Subcutaneous abdominal adipose tissue (tissue), 5 donors: ENCODE measurements around the gene ZNF331.
A peak's percentile ranks its signal among the peaks of the same experiment; 100 is the strongest.

Experiments
- H3K27ac ChIP-seq: one replicate; pipeline ENCODE4 v1.7.0; 2013; ENCODE audit warnings: low read depth, mild to moderate bottlenecking, inconsistent platforms, low read length, moderate library complexity
- H3K27me3 ChIP-seq, 5 donors: one replicate each; pipeline ENCODE4 v1.7.0; 2013; ENCODE audit warnings: low read length in 5 of 5, inconsistent platforms in 1 of 5; ENCODE audit not compliant: control insufficient read depth in 5 of 5, insufficient read depth in 4 of 5
- H3K36me3 ChIP-seq, 5 donors: one replicate each; pipeline ENCODE4 v1.7.0; 2013; ENCODE audit warnings: low read length in 5 of 5; ENCODE audit not compliant: control insufficient read depth in 5 of 5, insufficient read depth in 5 of 5
- H3K4me1 ChIP-seq, 5 donors: one replicate each; pipeline ENCODE4 v1.7.0; 2013; ENCODE audit warnings: low read length in 5 of 5, mild to moderate bottlenecking in 3 of 5, moderate library complexity in 1 of 5; ENCODE audit not compliant: control insufficient read depth in 5 of 5, insufficient read depth in 5 of 5
- H3K4me3 ChIP-seq, 5 donors: one replicate each; pipeline ENCODE4 v1.7.0; 2013; ENCODE audit warnings: low read length in 5 of 5, low read depth in 1 of 5
- H3K9ac ChIP-seq, 5 donors: one replicate each; pipeline ENCODE4 v1.7.0; 2013; ENCODE audit warnings: low read length in 5 of 5, mild to moderate bottlenecking in 4 of 5, moderate library complexity in 3 of 5
- H3K9me3 ChIP-seq, 5 donors: one replicate each; pipeline ENCODE4 v1.7.0; 2013; ENCODE audit warnings: low read length in 5 of 5; ENCODE audit not compliant: control insufficient read depth in 5 of 5
- donor health status: healthy.
- donor health status: healthy.
- donor health status: healthy.
- donor health status: healthy.
- donor health status: healthy.

The ZNF331 gene

DNA sequence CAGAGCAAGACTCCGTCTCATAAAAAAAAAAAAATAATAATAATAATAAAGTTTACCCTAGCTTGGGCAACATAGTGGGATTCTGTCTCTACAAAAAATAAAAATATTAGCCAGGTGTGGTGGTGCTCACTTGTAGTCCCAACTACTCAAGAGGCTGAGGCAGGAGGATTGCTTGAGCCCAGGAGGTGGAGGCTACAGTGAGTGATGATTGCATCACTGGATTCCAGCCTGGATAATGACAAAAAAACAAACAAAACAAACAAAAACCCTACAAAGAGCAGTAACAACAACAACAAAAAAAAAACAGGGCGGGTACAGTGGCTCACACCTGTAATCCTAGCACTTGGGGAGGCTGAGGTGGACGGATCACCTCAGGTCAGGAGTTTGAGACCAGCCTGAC, 45.2 kb downstream of the ZNF331 start:
- Histone ChIP-seq H3K4me1 (no peaks in the 10 kb centered on the region), H3K27ac (no peak overlapping the region), H3K27me3 (no peaks in the 10 kb centered on the region), H3K9me3 (peaks cover 0 to 9% (median 0%) of the 10 kb centered on the region in 5 donors), H3K36me3 (peaks cover 0 to 8% (median 7%) of the 10 kb centered on the region in 5 donors), H3K9ac (no peak overlapping the region), H3K4me3 (no peak overlapping the region)

DNA sequence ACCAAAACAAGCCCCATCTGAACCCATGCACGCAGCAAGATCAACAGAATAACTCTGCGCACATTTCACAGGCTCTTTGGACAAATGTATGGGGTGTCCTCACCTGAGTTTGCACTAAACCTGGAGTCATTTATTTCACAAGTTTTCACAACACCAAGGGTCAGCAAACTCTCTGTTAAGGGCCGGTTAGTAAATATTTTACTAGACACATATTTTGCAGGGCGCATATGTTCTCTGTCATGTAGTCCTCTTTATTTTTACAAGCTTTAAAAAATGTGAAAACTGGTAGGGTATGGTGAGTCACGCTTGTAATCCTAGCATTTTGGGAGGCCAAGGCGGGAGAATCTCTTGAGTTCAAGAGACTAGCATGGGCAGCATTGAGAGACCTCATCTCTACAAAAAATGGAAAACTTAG, 48.3 kb downstream of the ZNF331 start:
- Histone ChIP-seq H3K36me3 (no peaks in the 10 kb centered on the region), H3K4me3 (no peak overlapping the region), H3K27me3 (no peaks in the 10 kb centered on the region), H3K9me3 (no peaks in the 10 kb centered on the region), H3K9ac (no peak overlapping the region), H3K27ac (no peak overlapping the region), H3K4me1 (no peaks in the 10 kb centered on the region)

DNA sequence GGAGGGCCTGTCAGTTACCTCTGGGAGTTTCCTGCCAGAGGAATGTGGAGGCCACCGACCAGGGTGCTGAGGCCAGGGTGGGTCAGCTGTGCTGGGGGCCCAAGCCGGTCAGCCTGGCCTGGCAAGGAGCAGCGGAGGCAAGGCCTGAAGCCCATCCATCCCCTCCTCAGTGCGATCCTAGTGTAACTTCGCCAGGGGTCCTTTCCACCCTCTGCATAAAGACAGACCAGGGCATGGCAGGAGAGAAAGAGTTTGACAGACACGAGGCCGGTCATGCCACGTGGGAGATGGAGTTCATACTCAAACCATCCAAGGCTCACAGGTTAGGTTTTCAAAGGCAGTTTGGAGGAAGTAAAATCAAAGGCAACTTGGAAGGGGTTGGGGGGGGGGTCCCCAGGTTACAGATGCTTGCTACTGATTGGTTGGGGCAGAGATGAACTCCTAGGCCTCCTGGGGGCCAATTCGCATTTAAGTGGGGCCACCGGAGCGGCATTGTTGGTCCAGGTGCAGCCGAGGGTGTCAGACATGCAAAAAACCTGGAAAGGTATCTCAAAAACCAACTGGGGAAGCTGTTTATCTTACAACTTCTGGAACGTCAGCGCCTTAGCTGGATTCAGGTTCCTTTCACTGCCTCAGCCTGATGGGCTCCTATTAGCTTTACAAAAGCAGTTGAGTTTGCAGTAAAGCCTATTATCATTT, 57.0 kb downstream of the ZNF331 start:
- no peak overlapping the region for H3K27ac ChIP-seq
- no peaks in the 10 kb centered on the region for H3K27me3 ChIP-seq
- H3K9me3 ChIP-seq = no peaks in the 10 kb centered on the region
- no peak overlapping the region for H3K4me3 ChIP-seq
- no peak overlapping the region for H3K9ac ChIP-seq
- no peaks in the 10 kb centered on the region for H3K36me3 ChIP-seq
- H3K4me1 ChIP-seq = peaks cover 0 to 12% (median 5%) of the 10 kb centered on the region in 5 donors

DNA sequence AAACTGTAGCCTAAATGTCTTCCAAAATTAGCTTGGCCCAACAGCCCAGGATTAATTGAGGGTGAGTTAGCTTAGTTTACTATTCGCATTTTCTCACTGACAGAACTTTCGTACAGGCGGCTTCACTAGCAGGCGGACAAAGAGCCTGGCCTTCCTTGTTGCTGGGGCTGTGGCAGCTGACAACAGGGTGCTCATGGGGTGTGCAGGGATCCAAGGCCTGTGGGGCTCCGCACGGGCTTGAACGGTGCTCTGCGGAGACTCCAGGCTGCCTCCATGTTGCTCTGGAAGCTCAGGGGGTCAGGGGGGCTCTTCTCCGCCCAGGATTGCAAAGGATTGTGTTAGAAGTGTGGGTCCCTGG, 57.5 kb downstream of the ZNF331 start:
- no peak overlapping the region for H3K4me3 ChIP-seq
- no peak overlapping the region for H3K9ac ChIP-seq
- no peak overlapping the region for H3K27ac ChIP-seq
- no peaks in the 10 kb centered on the region for H3K9me3 ChIP-seq
- H3K27me3 ChIP-seq = no peaks in the 10 kb centered on the region
- peaks cover 0 to 12% (median 5%) of the 10 kb centered on the region in 5 donors for H3K4me1 ChIP-seq
- no peaks in the 10 kb centered on the region for H3K36me3 ChIP-seq

DNA sequence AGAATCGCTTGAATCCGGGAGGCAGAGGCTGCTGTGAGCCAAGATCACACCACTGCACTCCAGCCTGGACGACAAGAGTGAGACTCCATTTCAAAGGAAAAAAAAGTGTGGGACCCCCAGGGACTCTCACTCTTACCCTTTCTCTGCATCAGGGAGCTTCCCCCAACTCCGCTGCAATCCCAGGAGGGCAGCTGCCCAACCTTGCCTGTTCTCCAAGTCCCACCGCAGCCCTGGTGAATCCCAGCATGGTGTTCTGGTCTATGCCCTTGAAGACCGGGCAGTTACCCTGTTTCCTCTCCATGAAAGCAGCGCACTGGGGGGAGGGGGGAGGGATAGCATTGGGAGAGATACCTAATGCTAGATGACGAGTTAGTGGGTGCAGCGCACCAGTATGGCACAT, 58.1 kb downstream of the ZNF331 start:
- Histone ChIP-seq H3K36me3 (no peaks in the 10 kb centered on the region), H3K4me3 (no peak overlapping the region), H3K27ac (no peak overlapping the region), H3K9me3 (peaks cover 0 to 2% (median 0%) of the 10 kb centered on the region in 5 donors), H3K4me1 (peaks cover 0 to 12% (median 5%) of the 10 kb centered on the region in 5 donors), H3K9ac (no peak overlapping the region), H3K27me3 (no peaks in the 10 kb centered on the region)

DNA sequence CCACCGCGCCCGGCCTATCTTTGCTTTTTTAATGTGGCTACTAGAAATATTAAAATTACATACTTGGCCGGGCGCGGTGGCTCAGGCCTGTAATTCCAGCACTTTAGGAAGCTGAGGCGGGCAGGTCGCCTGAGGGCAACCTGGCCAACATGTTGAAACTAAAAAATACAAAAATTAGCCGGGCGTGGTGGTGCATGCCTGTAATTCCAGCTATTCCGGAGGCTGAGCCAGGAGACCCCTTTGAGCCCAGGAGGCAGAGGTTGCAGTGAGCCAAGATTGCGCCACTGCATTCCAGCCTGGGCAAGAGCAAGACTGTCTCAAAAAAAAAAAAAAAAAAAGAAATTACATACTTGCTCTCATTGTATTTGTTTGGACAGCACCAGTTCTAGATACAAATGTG, 59.1 kb downstream of the ZNF331 start:
- Histone ChIP-seq H3K27ac (no peak overlapping the region), H3K9ac (no peak overlapping the region)

DNA sequence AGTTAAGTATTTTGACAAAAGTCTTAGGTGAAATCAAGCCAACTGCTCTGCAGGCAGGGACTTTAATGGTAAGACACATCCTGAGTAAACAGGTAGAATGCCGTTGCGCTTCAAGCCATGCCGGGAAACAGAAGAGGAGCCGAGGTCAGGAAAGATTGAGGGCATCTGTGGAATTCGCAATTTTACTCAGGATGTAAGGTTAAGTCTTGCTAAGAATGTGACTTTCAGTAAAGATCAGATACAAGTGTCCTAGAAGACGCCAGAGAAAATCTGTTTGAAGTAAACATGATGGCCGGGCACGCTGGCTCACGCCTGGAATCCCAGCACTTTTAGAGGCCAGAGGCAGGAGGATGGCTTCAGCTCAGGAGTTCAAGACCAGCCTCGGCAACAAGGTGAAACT, 60.4 kb downstream of the ZNF331 start:
- Histone ChIP-seq H3K4me3 (no peak overlapping the region), H3K9me3 (peaks cover 0 to 3% (median 0%) of the 10 kb centered on the region in 5 donors), H3K27me3 (no peaks in the 10 kb centered on the region), H3K9ac (no peak overlapping the region), H3K4me1 (peaks cover 0 to 14% (median 5%) of the 10 kb centered on the region in 5 donors), H3K36me3 (no peaks in the 10 kb centered on the region), H3K27ac (no peak overlapping the region)

More for the DNA sequence above, 59.1 kb downstream of the ZNF331 start:
- H3K27me3 ChIP-seq = no peaks in the 10 kb centered on the region
- peaks cover 0 to 3% (median 0%) of the 10 kb centered on the region in 5 donors for H3K9me3 ChIP-seq
- H3K4me3 ChIP-seq = no peak overlapping the region
- H3K36me3 ChIP-seq = no peaks in the 10 kb centered on the region
- peaks cover 0 to 12% (median 5%) of the 10 kb centered on the region in 5 donors for H3K4me1 ChIP-seq

DNA sequence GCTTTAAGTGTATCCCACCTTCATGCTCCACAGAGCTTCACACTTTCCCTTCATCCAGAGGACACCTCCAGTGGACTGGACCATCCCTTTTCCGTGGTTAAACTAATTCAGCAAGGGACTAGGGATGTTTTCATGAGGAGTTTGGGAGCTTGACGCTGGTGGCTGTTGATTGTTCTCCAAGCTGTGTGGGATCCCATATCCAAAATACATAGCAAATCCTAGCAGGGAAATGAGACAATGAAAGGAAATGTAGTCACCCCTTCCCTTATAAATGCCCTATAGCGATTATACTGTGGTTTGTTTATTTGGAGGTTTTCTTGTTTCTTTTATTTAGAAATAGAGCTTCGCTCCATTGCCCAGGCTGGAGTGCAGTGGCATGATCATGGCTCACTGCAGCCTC, 62.3 kb downstream of the ZNF331 start:
- peaks cover 0 to 3% (median 0%) of the 10 kb centered on the region in 5 donors for H3K9me3 ChIP-seq
- no peaks in the 10 kb centered on the region for H3K27me3 ChIP-seq
- H3K9ac ChIP-seq = no peak overlapping the region
- H3K4me3 ChIP-seq = peak overlapping the region in 3 of 5 donors; percentile 10 to 30 (median 17)
- H3K36me3 ChIP-seq = no peaks in the 10 kb centered on the region
- peak overlapping the region; percentile 54 for H3K27ac ChIP-seq
- H3K4me1 ChIP-seq = peaks cover 0 to 14% (median 7%) of the 10 kb centered on the region in 5 donors

DNA sequence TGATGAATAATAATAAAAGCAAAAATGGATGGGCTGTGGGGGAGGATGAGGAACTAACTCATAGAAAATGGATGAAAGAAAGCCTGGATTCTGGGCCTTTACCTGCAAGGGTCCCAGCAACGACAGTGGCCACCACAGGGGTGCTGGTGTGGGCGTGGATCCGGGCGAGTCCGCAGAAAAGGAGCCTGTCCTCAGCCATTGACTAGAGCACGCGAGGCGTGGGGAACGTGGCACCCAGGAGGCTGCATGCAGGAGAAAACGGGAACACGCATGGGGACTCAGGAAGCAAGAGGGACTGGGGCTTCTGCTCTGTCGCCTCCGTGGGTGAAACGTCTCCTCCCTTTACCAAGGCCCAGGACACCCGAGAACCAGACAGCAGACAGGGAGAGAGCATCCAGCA, 68.1 kb downstream of the ZNF331 start:
- H3K9ac ChIP-seq = no peak overlapping the region
- peaks cover 0 to 1% (median 0%) of the 10 kb centered on the region in 5 donors for H3K9me3 ChIP-seq
- H3K4me3 ChIP-seq = no peak overlapping the region
- no peak overlapping the region for H3K27ac ChIP-seq
- H3K4me1 ChIP-seq = peaks cover 0 to 7% (median 0%) of the 10 kb centered on the region in 5 donors
- H3K27me3 ChIP-seq = peaks cover 0 to 3% (median 0%) of the 10 kb centered on the region in 5 donors
- no peaks in the 10 kb centered on the region for H3K36me3 ChIP-seq

DNA sequence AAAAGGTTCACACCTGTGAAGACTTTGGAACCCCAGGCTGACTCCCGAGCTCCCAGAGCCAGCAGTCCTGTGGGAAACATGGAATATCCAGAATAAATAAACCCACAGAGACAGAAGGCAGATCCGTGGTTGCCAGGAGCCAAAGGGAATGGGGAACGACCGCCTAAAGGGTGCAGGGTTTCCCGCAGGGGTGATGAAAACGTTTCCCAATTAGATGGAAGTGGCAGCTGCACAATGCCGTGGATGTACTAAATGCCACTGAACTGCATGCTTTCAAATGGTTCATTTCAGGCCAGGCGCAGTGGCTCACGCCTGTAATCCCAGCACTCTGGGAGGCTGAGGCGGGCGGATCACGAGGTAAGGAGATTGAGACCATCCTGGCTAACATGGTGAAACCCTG, 70.4 kb downstream of the ZNF331 start:
- Histone ChIP-seq H3K27me3 (peaks cover 0 to 3% (median 0%) of the 10 kb centered on the region in 5 donors), H3K27ac (no peak overlapping the region), H3K4me3 (no peak overlapping the region), H3K9ac (no peak overlapping the region), H3K36me3 (no peaks in the 10 kb centered on the region), H3K9me3 (no peaks in the 10 kb centered on the region), H3K4me1 (peaks cover 0 to 5% (median 0%) of the 10 kb centered on the region in 5 donors)
